GM13977 (cell line): ENCODE data around the gene ERGIC1.
A peak's percentile ranks its signal among the peaks of the same experiment; 100 is the strongest.

ENCODE experiments used
- DNase-seq: peaks from one replicate; pipeline ENCODE4 v3.0.0; 2012; ENCODE audit warnings: low spot score
- in situ Hi-C: fragments of 300-500 bp; cut with MboI; formaldehyde crosslinking; loops from one replicate; pipeline ENCODE4 v1.12.0; 2022; ENCODE audit warnings: low sequenced_read_pairs, low pct_unique_long_range_greater_than_20kb, mixed read lengths, inconsistent platforms; ENCODE audit not compliant: unreplicated experiment
- TF ChIP-seq, protein P1 (sequence below): IDR thresholded peaks from 2 replicates; pipeline ENCODE4 v1.5.1; 2012; ENCODE audit warnings: mild to moderate bottlenecking, control low read depth; ENCODE audit not compliant: insufficient read depth; ENCODE audit errors: extremely low read depth, missing control alignments

Gene ERGIC1

DNA sequence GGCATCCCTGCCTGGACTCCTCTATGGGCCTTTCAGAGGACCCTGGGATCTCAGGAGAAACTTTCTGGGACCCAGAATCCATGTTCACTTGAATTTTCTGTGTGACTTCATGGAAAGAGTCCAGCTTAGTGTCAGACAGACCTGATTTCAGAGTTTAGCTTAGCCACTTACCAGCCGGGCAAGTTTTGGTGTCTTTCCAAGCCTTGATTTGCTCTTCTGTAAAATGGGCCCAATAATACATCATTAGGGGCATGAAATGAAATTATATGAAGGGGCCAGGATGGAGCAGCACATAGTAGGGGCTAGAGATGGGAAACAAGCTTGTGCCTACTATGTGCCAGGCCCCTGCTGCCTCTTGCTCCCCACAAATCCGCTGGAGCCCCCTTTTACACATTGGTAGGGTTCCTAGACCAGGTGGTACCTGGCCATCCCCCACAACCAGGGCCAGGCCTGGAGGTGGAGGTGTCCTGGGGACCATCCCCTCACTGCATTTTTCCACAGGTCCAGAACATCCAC is 92.0 kb downstream of the ERGIC1 start:
- DNase-seq = no peak
- TF ChIP-seq, protein P1, sequence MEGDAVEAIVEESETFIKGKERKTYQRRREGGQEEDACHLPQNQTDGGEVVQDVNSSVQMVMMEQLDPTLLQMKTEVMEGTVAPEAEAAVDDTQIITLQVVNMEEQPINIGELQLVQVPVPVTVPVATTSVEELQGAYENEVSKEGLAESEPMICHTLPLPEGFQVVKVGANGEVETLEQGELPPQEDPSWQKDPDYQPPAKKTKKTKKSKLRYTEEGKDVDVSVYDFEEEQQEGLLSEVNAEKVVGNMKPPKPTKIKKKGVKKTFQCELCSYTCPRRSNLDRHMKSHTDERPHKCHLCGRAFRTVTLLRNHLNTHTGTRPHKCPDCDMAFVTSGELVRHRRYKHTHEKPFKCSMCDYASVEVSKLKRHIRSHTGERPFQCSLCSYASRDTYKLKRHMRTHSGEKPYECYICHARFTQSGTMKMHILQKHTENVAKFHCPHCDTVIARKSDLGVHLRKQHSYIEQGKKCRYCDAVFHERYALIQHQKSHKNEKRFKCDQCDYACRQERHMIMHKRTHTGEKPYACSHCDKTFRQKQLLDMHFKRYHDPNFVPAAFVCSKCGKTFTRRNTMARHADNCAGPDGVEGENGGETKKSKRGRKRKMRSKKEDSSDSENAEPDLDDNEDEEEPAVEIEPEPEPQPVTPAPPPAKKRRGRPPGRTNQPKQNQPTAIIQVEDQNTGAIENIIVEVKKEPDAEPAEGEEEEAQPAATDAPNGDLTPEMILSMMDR = no peak
- in situ Hi-C loops = loop anchor here (25.0 kb wide), 1 partner anchor 439 kb away; no protein-coding TSS in a partner anchor

DNA sequence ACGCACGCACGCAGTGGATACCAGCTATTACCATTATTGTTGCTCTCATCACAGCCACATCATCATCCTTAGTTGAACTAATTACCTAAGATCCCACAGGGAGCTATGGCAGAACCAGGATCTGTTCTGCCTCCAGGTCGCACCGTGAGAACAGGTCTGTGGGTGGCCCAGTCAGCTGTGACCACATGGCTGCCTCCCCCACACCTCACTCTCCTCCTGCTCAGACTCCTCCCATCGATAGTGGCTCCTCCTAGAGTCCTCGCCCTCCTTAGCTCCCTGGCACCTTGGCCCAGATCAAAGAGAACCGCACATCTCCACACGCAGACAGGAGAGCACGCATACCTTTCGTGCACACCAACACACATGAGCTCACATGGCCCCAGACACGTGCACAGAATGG is 92.7 kb downstream of the ERGIC1 start:
- TF ChIP-seq, protein P1 = no peak
- in situ Hi-C loops = loop anchor here (25.0 kb wide), 1 partner anchor 439 kb away; no protein-coding TSS in a partner anchor
- DNase-seq = no peak

DNA sequence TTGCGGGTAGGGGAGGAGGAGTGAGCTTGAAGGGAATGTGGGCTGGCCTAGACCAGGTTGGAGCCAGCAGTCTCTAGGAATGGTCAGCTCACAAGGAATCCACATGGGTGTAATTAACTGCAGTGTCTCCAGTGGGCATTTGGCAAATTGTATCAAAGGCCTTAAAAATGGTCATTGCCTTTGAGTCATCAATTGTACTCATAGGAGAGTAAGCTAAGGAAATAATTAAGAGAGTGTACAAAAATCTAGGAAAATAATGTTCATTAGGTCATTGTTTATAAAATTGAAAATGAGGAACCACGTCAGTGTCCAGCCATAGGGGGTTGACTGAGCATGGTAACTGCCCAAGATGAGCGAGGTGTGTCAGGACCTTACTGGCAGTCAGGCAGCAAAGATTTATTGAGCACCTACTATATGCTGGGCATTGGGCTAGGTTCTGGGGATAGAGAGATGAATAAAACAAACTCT is 95.4 kb downstream of the ERGIC1 start:
- no peak for DNase-seq
- TF ChIP-seq, protein P1 = no peak
- in situ Hi-C loops = loop anchor here (25.0 kb wide), 1 partner anchor 442 kb away; no protein-coding TSS in a partner anchor

DNA sequence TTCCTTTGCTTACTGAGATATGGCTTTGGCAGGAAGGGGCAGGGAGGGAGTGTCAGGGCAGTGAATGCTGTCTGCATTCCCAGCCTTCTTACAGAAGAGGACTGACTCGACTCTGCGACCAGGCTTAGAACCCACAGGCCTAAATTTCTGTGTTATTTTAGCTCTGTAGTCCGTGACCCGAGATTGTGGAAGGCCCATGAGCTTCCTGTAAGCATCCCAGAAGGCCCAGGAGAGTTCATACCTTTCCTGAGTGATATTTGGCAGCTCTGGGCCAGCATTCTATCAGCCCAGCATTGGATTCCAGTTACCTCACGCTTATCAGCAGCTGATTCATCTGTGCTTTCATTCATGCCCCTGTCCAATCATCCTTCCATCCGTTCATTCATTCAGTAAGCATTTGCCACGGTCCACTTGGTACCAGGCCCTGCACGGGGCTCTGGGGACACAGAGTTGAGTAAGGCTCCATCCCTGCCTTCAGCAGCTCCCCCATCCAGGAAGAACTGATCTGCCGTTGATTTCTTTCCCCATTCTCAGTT is 97.0 kb downstream of the ERGIC1 start:
- in situ Hi-C loops = loop anchor here (10.0 to 25.0 kb wide), 2 partner anchors 226 to 444 kb away; no protein-coding TSS in a partner anchor
- TF ChIP-seq, protein P1 = no peak
- peak; percentile 48 for DNase-seq

DNA sequence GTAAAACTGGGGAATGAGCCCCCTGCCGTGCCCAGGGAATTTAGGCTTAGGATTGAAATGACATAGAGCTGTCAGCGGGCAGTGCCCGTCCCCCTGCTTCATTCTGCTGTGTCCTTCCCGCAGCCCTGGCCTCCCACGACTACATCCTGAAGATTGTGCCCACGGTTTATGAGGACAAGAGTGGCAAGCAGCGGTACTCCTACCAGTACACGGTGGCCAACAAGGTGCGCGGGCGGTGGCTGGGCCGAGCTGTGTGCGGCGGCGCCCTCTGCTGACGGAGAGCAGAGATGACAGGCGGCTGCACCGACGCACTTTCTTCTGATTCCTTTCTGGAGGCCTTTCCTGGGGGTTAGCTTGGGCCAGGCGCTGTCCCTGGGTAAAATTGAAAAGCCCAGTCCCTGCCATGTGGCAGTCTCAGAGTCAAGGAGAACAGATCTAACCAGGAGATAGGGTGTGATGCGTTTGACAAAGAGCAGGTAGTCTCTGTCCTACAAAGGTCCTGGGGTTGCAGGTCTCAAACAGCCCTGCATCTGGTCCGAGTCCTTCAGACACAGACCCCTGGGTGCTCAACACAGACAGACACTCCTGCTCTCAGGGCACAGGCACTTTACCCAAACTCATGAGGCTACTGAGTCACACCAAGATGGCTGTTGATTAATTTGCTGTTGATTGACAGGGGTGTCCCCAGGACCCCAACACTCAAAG is 98.4 kb downstream of the ERGIC1 start:
- DNase-seq = peak; percentile 80
- TF ChIP-seq, protein P1 = peak; percentile 97
- in situ Hi-C loops = loop anchor here (10.0 to 25.0 kb wide), 2 partner anchors 228 to 445 kb away; no protein-coding TSS in a partner anchor

DNA sequence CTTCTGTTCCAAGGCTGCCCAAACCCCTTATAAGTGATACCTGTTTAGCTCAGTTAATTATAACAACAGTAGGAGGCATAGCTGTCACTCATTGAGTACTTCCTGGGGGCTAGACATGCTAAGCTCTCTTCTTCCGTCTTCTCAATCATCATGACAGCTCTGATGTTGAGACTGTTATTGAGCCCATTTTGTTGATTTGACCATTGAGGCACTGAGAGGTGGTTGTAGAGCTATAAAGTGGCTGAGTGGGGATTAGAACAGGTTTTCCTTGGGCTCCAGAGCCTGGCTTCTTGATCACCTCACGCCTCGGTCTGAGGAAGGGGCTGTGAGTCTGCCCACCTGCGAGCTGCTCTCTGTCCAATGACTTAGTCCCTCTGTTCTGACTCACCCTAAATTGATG is 99.2 kb downstream of the ERGIC1 start:
- in situ Hi-C loops = loop anchor here (10.0 to 25.0 kb wide), 2 partner anchors 228 to 446 kb away; no protein-coding TSS in a partner anchor
- DNase-seq = no peak
- TF ChIP-seq, protein P1 = no peak
